HG02973 (cell line): Measurements from ENCODE around the gene LONP1.

Experiments
- ATAC-seq: cut with Tn5 transposase; IDR thresholded peaks from one replicate; pipeline ENCODE4 v1.9.1; 2021; ENCODE audit warnings: moderate library complexity; ENCODE audit not compliant: unreplicated experiment

LONP1 gene

GRCh38 chr19:5679289-5680083 lies 40.5 kb downstream of the LONP1 start:
- no peak for ATAC-seq

DNA sequence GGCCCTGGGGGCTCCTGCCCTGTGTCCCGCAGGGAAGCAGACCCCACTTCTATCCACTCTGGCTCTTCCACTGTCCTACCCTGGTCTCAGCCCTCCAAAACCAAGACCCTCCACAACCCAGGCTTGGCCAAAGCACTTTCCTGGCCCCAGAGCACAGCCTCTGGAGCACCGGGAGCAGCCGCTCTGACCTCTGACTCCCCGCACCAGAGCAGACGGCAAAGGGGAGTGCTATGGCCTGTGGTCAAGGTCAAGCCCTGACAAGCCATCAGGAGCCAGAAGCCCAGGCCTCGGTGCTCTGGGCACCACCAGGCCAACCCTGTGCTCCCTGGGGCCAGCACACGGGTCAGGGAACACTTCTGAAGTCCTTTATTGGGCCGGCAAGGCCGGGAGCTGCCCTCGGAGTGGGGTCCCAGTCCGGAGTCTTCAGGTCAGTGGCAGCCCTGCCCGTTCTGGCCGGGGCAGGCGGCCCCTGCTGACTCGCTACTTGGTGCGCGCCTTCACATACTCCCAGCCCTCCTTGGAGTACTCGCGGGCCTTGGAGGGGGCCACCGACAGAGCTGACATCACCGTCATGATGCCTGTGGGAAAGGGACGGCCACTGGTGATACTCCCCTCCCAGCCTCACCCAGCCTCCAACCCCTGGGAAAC lies 41.8 kb downstream of the LONP1 start:
- ATAC-seq = no peak

- ATAC-seq = no peak
Measured at GRCh38 chr19:5677580-5677979, 42.4 kb downstream of the LONP1 start.

DNA sequence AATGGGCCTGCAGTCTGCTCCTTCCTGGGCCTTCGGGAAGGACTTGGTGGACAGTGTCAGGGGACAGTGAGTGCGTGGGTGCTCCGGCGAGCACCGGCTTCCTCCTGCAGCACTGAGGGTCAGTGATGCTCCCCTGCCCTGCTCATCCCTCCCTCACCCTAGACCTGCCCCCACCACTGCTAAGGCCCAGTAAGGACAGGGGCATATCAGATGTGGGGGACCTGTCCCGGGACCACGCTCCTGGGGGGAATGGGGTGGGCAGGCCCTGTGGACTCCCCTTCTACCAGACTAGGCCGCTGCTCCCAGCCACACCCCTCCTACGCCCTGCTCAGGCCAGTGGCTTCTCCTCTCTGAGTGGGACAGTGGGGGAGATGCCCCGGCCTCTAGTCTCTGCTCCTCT lies 42.8 kb downstream of the LONP1 start:
- ATAC-seq = no peak

DNA sequence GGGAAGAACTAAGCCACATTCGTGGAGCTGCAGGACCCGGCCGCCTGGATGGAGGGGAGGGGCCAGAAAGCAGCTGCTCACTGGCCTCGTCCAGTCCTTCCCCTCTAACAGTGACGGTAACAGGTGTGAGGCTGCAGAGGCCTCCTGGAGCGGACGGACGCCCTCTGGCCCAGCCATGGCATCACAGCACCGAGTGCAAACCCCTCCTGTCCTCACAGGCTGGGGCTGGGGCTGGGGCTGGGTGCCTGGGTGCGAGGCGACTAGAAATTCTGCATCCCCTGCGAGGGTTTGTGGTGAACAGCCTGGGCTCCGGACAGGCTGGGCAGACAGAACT lies 43.2 kb downstream of the LONP1 start:
- no peak for ATAC-seq

GRCh38 chr19:5676105-5676771 lies 43.7 kb downstream of the LONP1 start:
- ATAC-seq = no peak

- no peak for ATAC-seq
Measured at GRCh38 chr19:5674714-5675113, 45.2 kb downstream of the LONP1 start.

GRCh38 chr19:5673752-5674151 lies 46.2 kb downstream of the LONP1 start:
- ATAC-seq = no peak

GRCh38 chr19:5672708-5673459 lies 47.1 kb downstream of the LONP1 start:
- ATAC-seq = no peak

GRCh38 chr19:5671600-5671999 lies 48.3 kb downstream of the LONP1 start:
- ATAC-seq = no peak

GRCh38 chr19:5669212-5669611 lies 50.7 kb downstream of the LONP1 start:
- no peak for ATAC-seq

DNA sequence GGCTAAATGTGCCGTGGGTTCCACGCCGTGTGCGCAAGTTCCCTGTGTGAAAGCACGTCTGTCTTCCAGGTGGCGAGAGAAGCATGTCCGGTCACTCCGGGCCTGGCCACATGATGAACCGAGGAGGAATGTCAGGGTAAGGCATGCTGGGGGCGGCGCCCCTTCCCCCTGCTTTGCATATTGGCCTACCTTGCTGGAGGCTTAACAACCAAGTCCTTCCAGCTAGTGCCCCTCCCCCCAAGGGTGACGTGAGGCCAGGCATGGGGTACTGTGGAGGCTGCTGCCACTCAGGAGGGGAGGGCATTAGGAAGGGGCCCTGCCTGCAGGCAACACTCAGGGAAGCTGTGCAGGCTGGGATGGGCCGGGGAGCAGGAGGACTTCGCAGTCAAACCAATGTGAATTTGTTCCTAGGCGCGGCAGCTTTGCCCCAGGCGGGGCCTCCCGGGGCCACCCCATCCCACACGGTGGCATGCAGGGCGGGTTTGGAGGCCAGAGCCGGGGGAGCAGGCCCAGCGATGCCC lies 52.1 kb downstream of the LONP1 start:
- ATAC-seq = no peak

DNA sequence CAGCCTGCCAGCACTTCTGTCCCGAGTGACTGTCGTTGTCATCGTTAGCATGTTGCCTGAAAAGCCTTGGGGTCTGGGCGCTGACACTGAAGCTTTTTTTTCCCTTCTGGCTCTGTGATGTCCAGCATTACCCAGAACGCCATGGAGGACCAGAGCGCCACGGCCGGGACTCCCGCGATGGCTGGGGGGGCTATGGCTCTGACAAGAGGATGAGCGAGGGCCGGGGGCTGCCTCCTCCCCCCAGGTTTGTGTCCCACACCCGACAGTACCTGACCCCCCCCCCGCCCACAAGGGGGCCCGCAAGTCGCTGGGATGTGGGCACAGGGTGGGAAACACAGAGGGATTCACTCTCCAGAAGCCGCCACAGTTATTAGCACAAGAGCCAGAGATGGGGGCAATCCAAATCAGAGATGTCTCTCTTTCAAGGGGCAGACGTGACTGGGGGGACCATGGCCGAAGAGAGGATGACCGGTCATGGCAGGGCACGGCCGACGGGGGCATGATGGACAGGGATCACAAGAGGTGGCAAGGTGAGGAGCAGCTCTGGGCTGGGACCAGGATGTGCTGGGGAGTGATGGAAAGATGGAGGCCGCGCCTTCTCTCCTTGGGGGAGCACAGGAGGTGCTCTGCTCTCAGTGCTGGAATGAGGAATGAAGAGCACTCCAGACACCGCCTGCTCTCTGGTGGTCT lies 52.9 kb downstream of the LONP1 start:
- no peak for ATAC-seq

DNA sequence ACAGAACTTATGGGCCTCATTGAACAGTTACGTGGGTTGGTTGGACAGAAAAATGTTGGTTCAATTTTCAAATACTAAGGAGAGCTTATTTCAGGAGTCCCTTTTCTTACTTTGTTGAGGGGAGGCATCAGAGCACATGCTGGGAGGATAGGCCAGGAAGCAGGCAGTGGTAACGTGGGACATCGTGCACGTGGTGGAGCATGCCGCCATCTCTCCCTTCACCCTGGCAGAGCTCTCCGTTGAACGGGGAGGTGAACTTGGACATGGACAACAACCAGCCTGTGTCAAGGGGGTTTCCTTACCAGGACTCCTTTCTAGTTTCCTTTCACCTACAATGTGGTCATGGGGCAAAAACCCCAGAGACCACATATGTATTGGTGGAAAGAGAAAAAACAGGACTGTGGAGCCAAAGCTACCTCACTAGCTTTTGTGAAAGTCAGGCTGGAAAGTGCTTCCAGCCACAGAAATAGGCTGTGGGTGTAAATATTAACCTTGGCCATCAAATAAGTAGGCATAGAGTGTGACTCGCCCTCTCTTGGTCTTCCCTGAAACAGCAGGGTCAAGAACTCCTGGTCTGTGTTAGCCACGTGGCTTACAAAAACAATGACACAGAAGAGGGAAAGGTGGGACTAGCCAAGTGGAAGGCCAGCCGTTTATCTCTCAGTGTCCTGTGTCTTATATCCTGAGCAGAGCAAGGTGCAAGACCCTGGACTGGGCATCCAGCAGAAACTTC lies 54.0 kb downstream of the LONP1 start:
- ATAC-seq = no peak

DNA sequence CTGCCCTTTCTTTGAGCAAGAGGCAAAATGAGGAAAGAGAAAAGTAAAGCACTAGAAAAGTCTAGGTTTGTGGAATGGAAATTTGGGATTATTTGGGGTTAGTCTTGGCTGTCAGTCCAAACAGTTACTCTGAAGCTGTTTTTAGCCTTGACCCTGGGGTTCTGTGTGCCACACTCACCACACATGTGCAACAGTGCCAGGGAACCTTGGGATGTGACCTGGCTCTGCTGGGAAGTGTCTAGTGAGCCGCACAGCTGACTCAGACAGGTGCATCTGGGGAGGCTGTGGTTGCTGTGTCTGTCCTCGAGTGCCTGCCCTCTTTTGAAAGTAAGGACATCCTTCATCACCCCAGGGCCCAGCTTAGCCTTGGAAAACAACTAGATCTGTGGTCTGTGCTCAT lies 55.4 kb downstream of the LONP1 start:
- no peak for ATAC-seq

DNA sequence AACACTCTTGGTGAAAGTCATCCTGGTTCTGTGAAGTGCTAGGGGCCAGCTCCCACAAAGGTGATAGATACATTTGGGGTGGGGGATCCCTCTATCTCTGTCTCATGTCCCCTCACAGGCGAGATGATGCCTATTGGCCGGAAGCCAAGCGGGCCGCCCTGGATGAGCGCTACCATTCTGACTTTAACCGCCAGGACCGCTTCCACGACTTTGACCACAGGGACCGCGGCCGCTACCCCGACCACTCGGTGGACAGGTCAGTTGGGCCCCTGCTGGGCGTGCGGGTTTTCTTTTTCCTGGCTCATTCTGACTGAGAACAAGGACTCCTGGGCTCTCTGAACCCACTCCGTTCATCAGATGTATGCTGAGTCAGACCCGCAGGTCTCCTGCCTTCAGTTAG lies 56.0 kb downstream of the LONP1 start:
- no peak for ATAC-seq

- no peak for ATAC-seq
Measured at GRCh38 chr19:5661483-5661882, 58.5 kb downstream of the LONP1 start.

- no peak for ATAC-seq
Measured at GRCh38 chr19:5655412-5655811, 64.5 kb downstream of the LONP1 start.

GRCh38 chr19:5654931-5655330 lies 65.0 kb downstream of the LONP1 start:
- no peak for ATAC-seq

GRCh38 chr19:5652261-5652660 lies 67.7 kb downstream of the LONP1 start:
- no peak for ATAC-seq
